SK-N-SH (cell line): ENCODE results near the gene C12orf60. TPM values are rescaled to one million over a fixed set of nuclear protein-coding genes. Genes with fewer than 3 reads are reported as not detected.

ENCODE experiments used
- CTCF ChIA-PET: fragments of 300-600, 350-600 bp; formaldehyde crosslinking; extraction: SDS; loops from one replicate; lab custom pipeline; 2021; lab: Yijun Ruan, JAX
- POLR2A ChIA-PET: fragments of 350-600 bp; sonication (Branson Sonifier 250); formaldehyde crosslinking; extraction: SDS; loops from one replicate; lab custom pipeline; 2020; ENCODE audit warnings: antibody characterized with exemption, inconsistent platforms; lab: Yijun Ruan, JAX
- DNase-seq: peaks from one replicate; pipeline ENCODE4 v3.0.0; 2012
- H2AFZ ChIP-seq: fragments of 200-600 bp; sonication (generic); 2 replicates; pipeline ENCODE4 v1.8.1; 2016; ENCODE audit warnings: antibody characterized with exemption, mild to moderate bottlenecking, low read depth
- H3F3A ChIP-seq: fragments of 200-600 bp; sonication (generic); replicated peaks from 2 replicates; pipeline ENCODE3; 2016; ENCODE audit warnings: antibody characterized with exemption, mild to moderate bottlenecking; ENCODE audit not compliant: insufficient read depth
- H3K27ac ChIP-seq, 2 experiments: fragments of 200-500 bp in 1 of 2; fragments of 200-600 bp in 1 of 2; sonication (Bioruptor generic) in 1 of 2; sonication (generic), shearing (Covaris generic) in 1 of 2; 2 replicates each; pipeline versions ENCODE4 v1.5.1 to v1.6.1; 2014 to 2016; ENCODE audit warnings: low read depth in 2 of 2, inconsistent platforms in 1 of 2, low read length in 1 of 2, mild to moderate bottlenecking in 1 of 2, mixed read lengths in 1 of 2
- H3K27me3 ChIP-seq: fragments of 200-600 bp; sonication (generic), shearing (Covaris generic); 2 replicates; pipeline ENCODE4 v1.6.1; 2016; ENCODE audit warnings: mixed run types; ENCODE audit not compliant: insufficient read depth
- H3K36me3 ChIP-seq, 2 experiments: fragments of 200-500 bp in 1 of 2; fragments of 200-600 bp in 1 of 2; sonication (Bioruptor generic) in 1 of 2; sonication (generic) in 1 of 2; replicated peaks in 1 of 2; 2 replicates each; pipeline versions ENCODE3 to v1.5.1; 2014 to 2016; ENCODE audit warnings: low read length in 1 of 2, mild to moderate bottlenecking in 1 of 2; ENCODE audit not compliant: insufficient read depth in 2 of 2, control insufficient read depth in 1 of 2
- H3K4me1 ChIP-seq, 2 experiments: fragments of 200-500 bp in 1 of 2; fragments of 200-600 bp in 1 of 2; sonication (Bioruptor generic) in 1 of 2; sonication (generic), shearing (Covaris generic) in 1 of 2; 2 replicates each; pipeline versions ENCODE4 v1.5.1 to v1.6.1; 2014 to 2016; ENCODE audit warnings: low read depth in 1 of 2, low read length in 1 of 2, mixed run types in 1 of 2; ENCODE audit not compliant: insufficient read depth in 2 of 2, control insufficient read depth in 1 of 2
- H3K4me2 ChIP-seq: fragments of 200-600 bp; sonication (generic), shearing (Covaris generic); 2 replicates; pipeline ENCODE4 v1.6.1; 2017; ENCODE audit warnings: mixed run types
- H3K4me3 ChIP-seq, 2 experiments: fragments of 200-500 bp in 1 of 2; fragments of 200-600 bp in 1 of 2; sonication (Bioruptor generic) in 1 of 2; sonication (generic), shearing (Covaris generic) in 1 of 2; 2 replicates each; pipeline versions ENCODE4 v1.5.1 to v1.8.1; 2014 to 2016; ENCODE audit warnings: low read depth in 2 of 2, inconsistent platforms in 1 of 2, low read length in 1 of 2, mild to moderate bottlenecking in 1 of 2, mixed read lengths in 1 of 2, moderate library complexity in 1 of 2
- H3K79me2 ChIP-seq: fragments of 200-600 bp; sonication (generic); 2 replicates; pipeline ENCODE4 v1.8.1; 2017; ENCODE audit warnings: mild to moderate bottlenecking; ENCODE audit not compliant: insufficient read depth
- H3K9ac ChIP-seq: fragments of 200-600 bp; sonication (generic); 2 replicates; pipeline ENCODE4 v1.6.1; 2017; ENCODE audit warnings: mixed run types
- H3K9me2 ChIP-seq: fragments of 200-600 bp; sonication (generic); 2 replicates; pipeline ENCODE4 v1.6.1; 2017; ENCODE audit warnings: mixed run types
- H3K9me3 ChIP-seq: fragments of 200-600 bp; sonication (generic); 2 replicates; pipeline ENCODE4 v1.6.1; 2017; ENCODE audit warnings: mixed run types, mild to moderate bottlenecking, moderate library complexity
- H4K20me1 ChIP-seq: fragments of 200-600 bp; sonication (generic); 2 replicates; pipeline ENCODE4 v1.6.1; 2017; ENCODE audit warnings: mild to moderate bottlenecking, mixed run types; ENCODE audit not compliant: insufficient read depth
- EP300 ChIP-seq, 2 experiments: IDR thresholded peaks; 2 replicates each; pipeline versions ENCODE4 v1.4.0 to v1.6.1; 2012; ENCODE audit warnings: borderline replicate concordance in 1 of 2, low read depth in 1 of 2, low read length in 1 of 2
- FOXM1 ChIP-seq: IDR thresholded peaks from 2 replicates; pipeline ENCODE4 v1.4.0; 2012; ENCODE audit warnings: low read depth, mild to moderate bottlenecking
- MXI1 ChIP-seq: IDR thresholded peaks from 2 replicates; pipeline ENCODE4 v1.6.1; 2012; ENCODE audit warnings: mild to moderate bottlenecking, low read depth, low read length, improper control_type of control experiment
- NRF1 ChIP-seq: IDR thresholded peaks from 2 replicates; pipeline ENCODE4 v1.6.1; 2012; ENCODE audit warnings: low read depth, mild to moderate bottlenecking, low read length
- POLR2AphosphoS5 ChIP-seq: IDR thresholded peaks from 2 replicates; pipeline ENCODE4 v1.6.1; 2012; ENCODE audit warnings: low read depth, low read length
- WGBS: methylation state at CpG from one replicate; pipeline ENCODE4 v1.1.6; 2017; ENCODE audit warnings: low lambda C conversion rate; 5-methylcytosine and 5-hydroxymethylcytosine counted together
- polyA plus RNA-seq, 3 experiments: library from polyadenylated mRNA; depleted of rRNA; stranded (reverse); fragments of >200 nt; gene quantifications; 2 replicates each; pipeline ENCODE4 v1.2.3, GENCODE V29; 2012
- TF ChIP-seq, protein P1 (sequence below): IDR thresholded peaks from 2 replicates; pipeline ENCODE4 v1.6.1; 2012; ENCODE audit warnings: mild to moderate bottlenecking, low read depth, low read length, moderate library complexity
- TF ChIP-seq, protein P2 (sequence below): fragments of 200-600 bp; sonication (generic); IDR thresholded peaks from 2 replicates; pipeline ENCODE4 v1.6.1; 2017; ENCODE audit warnings: antibody characterized with exemption, mild to moderate bottlenecking, moderate library complexity

C12orf60 gene
- polyA plus RNA-seq, 1 of the 3 experiments (the other 2 are of a cell fraction): 0.87 TPM

DNA sequence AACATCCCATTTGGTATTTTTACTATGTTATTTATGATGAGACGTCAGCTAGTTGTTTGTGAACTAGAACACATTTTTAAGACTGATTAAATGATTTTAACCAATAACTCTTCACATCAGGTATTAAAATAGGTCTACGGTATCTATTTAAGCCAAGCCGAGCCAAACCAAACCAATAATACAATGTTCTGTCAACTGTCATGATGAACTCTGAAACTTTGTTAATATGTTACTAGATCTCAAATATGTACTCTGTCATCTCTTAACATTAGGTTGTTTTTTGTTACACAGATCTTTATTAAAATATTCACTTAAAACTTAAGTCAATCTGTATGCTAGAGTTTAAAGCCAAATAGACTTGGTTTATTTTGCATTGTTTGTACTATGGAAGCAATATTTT lies 38.8 kb downstream of the C12orf60 start:
- Histone ChIP-seq H3K4me2 (peak overlapping the region; percentile 20; the same call in 1 of the 2 replicates), H3K9me2 (no peaks in the 10 kb centered on the region), H3F3A (peaks cover 9% of the 10 kb centered on the region), H3K27me3 (no peaks in the 10 kb centered on the region), H3K27ac (peak overlapping the region; percentile 43 to 60; a peak in 3 of 4 replicates), H4K20me1 (no peaks in the 10 kb centered on the region), H3K9ac (no peak overlapping the region), H3K79me2 (no peaks in the 10 kb centered on the region), H3K36me3 (no peaks in the 10 kb centered on the region), H2AFZ (no peak overlapping the region), H3K9me3 (no peaks in the 10 kb centered on the region), H3K4me3 (no peak overlapping the region), H3K4me1 (peaks cover 7 to 10% of the 10 kb centered on the region in 2 experiments; a peak in 3 of 4 replicates)
- 69% methylated on average over 3 of the region's 3 CpGs for WGBS
- no peak for TF ChIP-seq MXI1
- TF ChIP-seq NRF1: no peak
- DNase-seq: no peak
- ChIA-PET POLR2A (no interaction called here), CTCF (no interaction called here)

DNA sequence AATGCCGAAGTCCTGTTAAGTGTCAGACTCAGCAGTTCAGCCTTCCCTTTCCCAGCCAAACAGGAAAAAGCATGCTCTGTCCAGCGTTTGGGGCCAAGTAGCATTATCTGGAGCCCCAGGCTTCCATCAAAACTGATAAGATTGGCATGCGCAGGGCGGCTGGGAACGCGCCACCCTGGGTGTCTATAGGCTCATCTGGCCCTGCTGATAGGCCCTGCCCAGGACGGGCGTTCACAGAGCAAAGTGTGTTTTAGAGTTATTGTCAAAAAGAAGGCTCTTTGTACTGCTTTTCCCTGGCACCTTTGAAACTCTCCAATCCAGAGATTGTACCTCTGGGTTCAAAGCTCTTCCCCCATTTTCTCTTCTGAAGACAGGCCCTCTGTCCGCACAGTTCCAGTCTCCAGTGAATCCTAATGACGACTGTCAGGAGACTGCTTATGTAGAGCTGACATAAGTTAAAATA lies 40.0 kb downstream of the C12orf60 start, which contains the start of gene ART4:
ART4 (minus strand) TSS at position 102 of the 463 bp plus-strand sequence. CDS start 413 bp downstream, outside the sequence.
- POLR2A ChIA-PET: no interaction called here
- CTCF ChIA-PET: interaction anchor here (6.5 kb wide), 1 partner anchor 152 kb away, joined by 43 read pairs; no protein-coding TSS in a partner anchor
- H3K27me3 ChIP-seq: no peaks in the 10 kb centered on the region
- peaks cover 7 to 11% of the 10 kb centered on the region in 2 experiments; a peak in 3 of 4 replicates for H3K4me1 ChIP-seq
- no peak within 1 kb of the TSS for H3K9ac ChIP-seq
- 79% methylated on average over 8 of the region's 10 CpGs for WGBS
- no peaks in the 10 kb centered on the region for H3K36me3 ChIP-seq
- no peak within 1 kb of the TSS for H2AFZ ChIP-seq
- H3K9me3 ChIP-seq: no peaks in the 10 kb centered on the region
- peak; percentile 9 for DNase-seq
- no peaks in the 10 kb centered on the region for H3F3A ChIP-seq
- H3K4me2 ChIP-seq: no peak within 1 kb of the TSS; the same call in 1 of the 2 replicates
- no peaks in the 10 kb centered on the region for H4K20me1 ChIP-seq
- H3K4me3 ChIP-seq: no peak within 1 kb of the TSS
- peak within 1 kb of the TSS; percentile 43 to 60; a peak in 3 of 4 replicates for H3K27ac ChIP-seq
- no peaks in the 10 kb centered on the region for H3K79me2 ChIP-seq
- TF ChIP-seq NRF1: no peak
- TF ChIP-seq, protein P1, sequence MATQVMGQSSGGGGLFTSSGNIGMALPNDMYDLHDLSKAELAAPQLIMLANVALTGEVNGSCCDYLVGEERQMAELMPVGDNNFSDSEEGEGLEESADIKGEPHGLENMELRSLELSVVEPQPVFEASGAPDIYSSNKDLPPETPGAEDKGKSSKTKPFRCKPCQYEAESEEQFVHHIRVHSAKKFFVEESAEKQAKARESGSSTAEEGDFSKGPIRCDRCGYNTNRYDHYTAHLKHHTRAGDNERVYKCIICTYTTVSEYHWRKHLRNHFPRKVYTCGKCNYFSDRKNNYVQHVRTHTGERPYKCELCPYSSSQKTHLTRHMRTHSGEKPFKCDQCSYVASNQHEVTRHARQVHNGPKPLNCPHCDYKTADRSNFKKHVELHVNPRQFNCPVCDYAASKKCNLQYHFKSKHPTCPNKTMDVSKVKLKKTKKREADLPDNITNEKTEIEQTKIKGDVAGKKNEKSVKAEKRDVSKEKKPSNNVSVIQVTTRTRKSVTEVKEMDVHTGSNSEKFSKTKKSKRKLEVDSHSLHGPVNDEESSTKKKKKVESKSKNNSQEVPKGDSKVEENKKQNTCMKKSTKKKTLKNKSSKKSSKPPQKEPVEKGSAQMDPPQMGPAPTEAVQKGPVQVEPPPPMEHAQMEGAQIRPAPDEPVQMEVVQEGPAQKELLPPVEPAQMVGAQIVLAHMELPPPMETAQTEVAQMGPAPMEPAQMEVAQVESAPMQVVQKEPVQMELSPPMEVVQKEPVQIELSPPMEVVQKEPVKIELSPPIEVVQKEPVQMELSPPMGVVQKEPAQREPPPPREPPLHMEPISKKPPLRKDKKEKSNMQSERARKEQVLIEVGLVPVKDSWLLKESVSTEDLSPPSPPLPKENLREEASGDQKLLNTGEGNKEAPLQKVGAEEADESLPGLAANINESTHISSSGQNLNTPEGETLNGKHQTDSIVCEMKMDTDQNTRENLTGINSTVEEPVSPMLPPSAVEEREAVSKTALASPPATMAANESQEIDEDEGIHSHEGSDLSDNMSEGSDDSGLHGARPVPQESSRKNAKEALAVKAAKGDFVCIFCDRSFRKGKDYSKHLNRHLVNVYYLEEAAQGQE: peak; percentile 72; the same call in 1 of the 2 replicates
- H3K9me2 ChIP-seq: no peaks in the 10 kb centered on the region

DNA sequence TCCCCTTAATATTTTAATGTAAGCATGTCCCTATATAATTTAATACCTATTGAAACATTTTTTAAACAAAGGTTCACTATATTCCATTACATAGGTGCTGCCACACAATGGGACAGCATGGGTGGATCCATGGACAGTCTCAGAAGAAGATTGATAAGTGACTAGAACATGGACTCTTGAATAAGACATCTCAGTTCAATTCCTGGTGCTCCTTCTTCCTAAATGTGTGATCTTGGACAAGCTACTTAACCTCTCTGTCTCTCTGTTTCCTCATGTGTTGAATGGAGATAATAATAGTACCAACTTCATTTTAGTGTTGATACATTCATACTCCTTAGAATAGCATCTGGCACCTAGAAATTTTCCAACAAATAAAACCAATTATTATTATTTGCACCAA lies 40.9 kb downstream of the C12orf60 start:
- TF ChIP-seq FOXM1 (no peak), POLR2AphosphoS5 (no peak), EP300 (IDR thresholded peaks at IDR 0.05; ENCODE audit: borderline replicate concordance in 1 of 2, low read depth in 1 of 2, low read length in 1 of 2) (no peak)
- TF ChIP-seq, protein P2, sequence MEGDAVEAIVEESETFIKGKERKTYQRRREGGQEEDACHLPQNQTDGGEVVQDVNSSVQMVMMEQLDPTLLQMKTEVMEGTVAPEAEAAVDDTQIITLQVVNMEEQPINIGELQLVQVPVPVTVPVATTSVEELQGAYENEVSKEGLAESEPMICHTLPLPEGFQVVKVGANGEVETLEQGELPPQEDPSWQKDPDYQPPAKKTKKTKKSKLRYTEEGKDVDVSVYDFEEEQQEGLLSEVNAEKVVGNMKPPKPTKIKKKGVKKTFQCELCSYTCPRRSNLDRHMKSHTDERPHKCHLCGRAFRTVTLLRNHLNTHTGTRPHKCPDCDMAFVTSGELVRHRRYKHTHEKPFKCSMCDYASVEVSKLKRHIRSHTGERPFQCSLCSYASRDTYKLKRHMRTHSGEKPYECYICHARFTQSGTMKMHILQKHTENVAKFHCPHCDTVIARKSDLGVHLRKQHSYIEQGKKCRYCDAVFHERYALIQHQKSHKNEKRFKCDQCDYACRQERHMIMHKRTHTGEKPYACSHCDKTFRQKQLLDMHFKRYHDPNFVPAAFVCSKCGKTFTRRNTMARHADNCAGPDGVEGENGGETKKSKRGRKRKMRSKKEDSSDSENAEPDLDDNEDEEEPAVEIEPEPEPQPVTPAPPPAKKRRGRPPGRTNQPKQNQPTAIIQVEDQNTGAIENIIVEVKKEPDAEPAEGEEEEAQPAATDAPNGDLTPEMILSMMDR: no peak
- no peak for DNase-seq
- H4K20me1 ChIP-seq: no peaks in the 10 kb centered on the region
- no peaks in the 10 kb centered on the region for H3K79me2 ChIP-seq
- CTCF ChIA-PET: interaction anchor here (0.6 to 6.5 kb wide), 6 partner anchors 25 to 377 kb away, joined by 3 to 43 read pairs (median 3); partner anchors contain the start of gene RERG
- H3F3A ChIP-seq: peaks cover 2% of the 10 kb centered on the region
- no peak overlapping the region for H2AFZ ChIP-seq
- H3K9ac ChIP-seq: no peak overlapping the region
- no peaks in the 10 kb centered on the region for H3K9me3 ChIP-seq
- H3K4me3 ChIP-seq: no peak overlapping the region
- H3K27me3 ChIP-seq: no peaks in the 10 kb centered on the region
- H3K27ac ChIP-seq: no peak overlapping the region
- H3K36me3 ChIP-seq: no peaks in the 10 kb centered on the region
- no peak overlapping the region for H3K4me2 ChIP-seq
- peaks cover 11 to 14% of the 10 kb centered on the region in 2 experiments; a peak in 3 of 4 replicates for H3K4me1 ChIP-seq
- no peaks in the 10 kb centered on the region for H3K9me2 ChIP-seq
- POLR2A ChIA-PET: no interaction called here
